ENCODE results near the gene IQGAP3. TPM values are rescaled to one million over a fixed set of nuclear protein-coding genes. Genes with fewer than 3 reads are reported as not detected.

Gene IQGAP3
- total RNA-seq, 2 donors from 2014 or later = 1.0 TPM; not detected in 1

DNA sequence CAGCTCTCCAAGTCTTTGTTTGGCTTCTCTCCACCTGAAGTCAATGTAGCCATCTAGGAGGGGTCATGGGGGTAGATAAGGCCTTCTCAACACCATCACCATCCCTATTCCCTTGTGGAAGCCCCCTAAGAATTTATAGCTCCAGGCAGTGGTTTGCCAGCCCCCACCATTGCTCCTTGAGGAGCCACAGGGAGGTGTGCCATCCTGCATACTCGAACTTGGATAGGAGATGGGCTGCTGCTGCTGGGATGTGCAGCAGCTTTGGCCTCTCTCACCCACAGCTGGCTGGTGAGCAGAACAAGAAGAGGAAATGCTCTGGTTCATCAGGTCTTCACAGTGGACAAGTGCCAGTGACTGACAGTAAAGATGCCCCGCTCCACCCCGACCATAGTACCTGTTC lies 24.1 kb upstream of the IQGAP3 start:
- Histone ChIP-seq H3K4me3 (no peak overlapping the region), H3K9me3 (no peaks in the 10 kb centered on the region), H3K4me1 (peaks cover 0 to 19% of the 10 kb centered on the region in 2 donors), H3K36me3 (peaks cover 27% of the 10 kb centered on the region), H3K27ac (no peak overlapping the region), H3K27me3 (no peaks in the 10 kb centered on the region)
- no peak for DNase-seq (ENCODE audit: low spot score)
- TF ChIP-seq, protein P1, sequence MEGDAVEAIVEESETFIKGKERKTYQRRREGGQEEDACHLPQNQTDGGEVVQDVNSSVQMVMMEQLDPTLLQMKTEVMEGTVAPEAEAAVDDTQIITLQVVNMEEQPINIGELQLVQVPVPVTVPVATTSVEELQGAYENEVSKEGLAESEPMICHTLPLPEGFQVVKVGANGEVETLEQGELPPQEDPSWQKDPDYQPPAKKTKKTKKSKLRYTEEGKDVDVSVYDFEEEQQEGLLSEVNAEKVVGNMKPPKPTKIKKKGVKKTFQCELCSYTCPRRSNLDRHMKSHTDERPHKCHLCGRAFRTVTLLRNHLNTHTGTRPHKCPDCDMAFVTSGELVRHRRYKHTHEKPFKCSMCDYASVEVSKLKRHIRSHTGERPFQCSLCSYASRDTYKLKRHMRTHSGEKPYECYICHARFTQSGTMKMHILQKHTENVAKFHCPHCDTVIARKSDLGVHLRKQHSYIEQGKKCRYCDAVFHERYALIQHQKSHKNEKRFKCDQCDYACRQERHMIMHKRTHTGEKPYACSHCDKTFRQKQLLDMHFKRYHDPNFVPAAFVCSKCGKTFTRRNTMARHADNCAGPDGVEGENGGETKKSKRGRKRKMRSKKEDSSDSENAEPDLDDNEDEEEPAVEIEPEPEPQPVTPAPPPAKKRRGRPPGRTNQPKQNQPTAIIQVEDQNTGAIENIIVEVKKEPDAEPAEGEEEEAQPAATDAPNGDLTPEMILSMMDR (IDR thresholded peaks at IDR 0.05) = no peak

DNA sequence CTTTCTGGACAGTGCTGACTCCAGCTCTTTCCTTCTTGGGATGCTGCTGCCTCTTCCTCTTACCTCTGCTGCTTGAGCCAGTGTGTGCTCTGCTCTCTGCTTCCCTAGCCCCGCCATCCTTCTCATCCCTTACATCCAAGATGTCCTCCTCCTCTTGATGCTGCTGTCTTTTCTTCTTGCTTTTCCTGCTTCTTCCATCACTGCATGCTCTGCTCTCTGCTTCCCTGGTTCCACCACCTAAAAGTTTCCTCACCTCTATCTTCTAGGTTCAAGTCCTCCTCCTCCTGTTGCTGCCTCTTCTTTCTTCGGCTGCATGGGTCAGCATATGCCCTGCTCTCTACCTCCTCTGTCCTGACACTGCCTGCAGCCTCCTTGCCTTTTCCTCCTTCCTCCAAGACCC lies 22.7 kb upstream of the IQGAP3 start:
- peaks cover 0 to 14% of the 10 kb centered on the region in 2 donors for H3K4me1 ChIP-seq
- H3K4me3 ChIP-seq = no peak overlapping the region
- no peak for DNase-seq (ENCODE audit: low spot score)
- no peaks in the 10 kb centered on the region for H3K9me3 ChIP-seq
- H3K36me3 ChIP-seq = peaks cover 27% of the 10 kb centered on the region
- H3K27me3 ChIP-seq = no peaks in the 10 kb centered on the region
- TF ChIP-seq, protein P1 (IDR thresholded peaks at IDR 0.05) = no peak
- no peak overlapping the region for H3K27ac ChIP-seq

DNA sequence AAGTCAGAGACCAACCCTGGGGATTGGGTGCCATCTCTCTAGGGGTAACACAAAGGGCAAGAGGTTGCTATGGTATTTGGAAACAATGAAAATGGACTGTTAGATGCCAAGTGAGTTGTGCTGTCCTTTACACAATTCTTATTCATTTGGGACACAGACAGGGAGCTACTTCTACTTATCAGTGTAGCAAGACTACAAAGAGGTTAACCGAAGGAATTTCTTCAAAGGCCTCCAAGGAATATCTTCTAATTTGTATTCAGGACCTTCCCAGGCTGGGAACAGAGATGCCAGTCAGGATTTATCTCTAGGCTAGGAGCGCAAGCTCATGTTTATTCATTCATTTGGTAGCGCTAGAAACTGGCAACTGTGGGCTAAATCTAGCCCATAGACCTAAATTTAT lies 21.8 kb upstream of the IQGAP3 start:
- H3K27ac ChIP-seq = no peak overlapping the region
- H3K4me1 ChIP-seq = peaks cover 0 to 14% of the 10 kb centered on the region in 2 donors
- no peaks in the 10 kb centered on the region for H3K27me3 ChIP-seq
- no peak overlapping the region for H3K4me3 ChIP-seq
- DNase-seq (ENCODE audit: low spot score) = no peak
- peaks cover 27% of the 10 kb centered on the region for H3K36me3 ChIP-seq
- TF ChIP-seq, protein P1 (IDR thresholded peaks at IDR 0.05) = no peak
- H3K9me3 ChIP-seq = no peaks in the 10 kb centered on the region

DNA sequence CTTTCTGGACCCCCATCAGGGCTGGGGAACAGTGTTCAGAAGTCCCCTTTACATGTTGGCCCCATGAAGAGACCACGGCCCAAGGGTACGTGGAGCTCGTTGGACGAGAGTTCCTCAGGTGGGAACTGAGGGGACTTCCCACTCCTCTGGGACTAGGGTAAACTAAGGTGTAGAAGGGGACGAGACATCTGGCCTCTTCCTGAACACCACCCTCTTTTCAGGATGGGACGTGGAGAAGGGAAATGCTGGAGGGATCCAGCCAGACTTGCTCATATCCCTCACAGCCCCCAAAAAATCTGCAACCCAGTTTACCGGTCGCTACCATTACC lies 21.3 kb upstream of the IQGAP3 start:
- no peak for DNase-seq (ENCODE audit: low spot score)
- Histone ChIP-seq H3K4me3 (no peak overlapping the region), H3K9me3 (no peaks in the 10 kb centered on the region), H3K4me1 (peaks cover 0 to 14% of the 10 kb centered on the region in 2 donors), H3K36me3 (peaks cover 27% of the 10 kb centered on the region), H3K27ac (no peak overlapping the region), H3K27me3 (no peaks in the 10 kb centered on the region)
- TF ChIP-seq, protein P1 (IDR thresholded peaks at IDR 0.05) = no peak

DNA sequence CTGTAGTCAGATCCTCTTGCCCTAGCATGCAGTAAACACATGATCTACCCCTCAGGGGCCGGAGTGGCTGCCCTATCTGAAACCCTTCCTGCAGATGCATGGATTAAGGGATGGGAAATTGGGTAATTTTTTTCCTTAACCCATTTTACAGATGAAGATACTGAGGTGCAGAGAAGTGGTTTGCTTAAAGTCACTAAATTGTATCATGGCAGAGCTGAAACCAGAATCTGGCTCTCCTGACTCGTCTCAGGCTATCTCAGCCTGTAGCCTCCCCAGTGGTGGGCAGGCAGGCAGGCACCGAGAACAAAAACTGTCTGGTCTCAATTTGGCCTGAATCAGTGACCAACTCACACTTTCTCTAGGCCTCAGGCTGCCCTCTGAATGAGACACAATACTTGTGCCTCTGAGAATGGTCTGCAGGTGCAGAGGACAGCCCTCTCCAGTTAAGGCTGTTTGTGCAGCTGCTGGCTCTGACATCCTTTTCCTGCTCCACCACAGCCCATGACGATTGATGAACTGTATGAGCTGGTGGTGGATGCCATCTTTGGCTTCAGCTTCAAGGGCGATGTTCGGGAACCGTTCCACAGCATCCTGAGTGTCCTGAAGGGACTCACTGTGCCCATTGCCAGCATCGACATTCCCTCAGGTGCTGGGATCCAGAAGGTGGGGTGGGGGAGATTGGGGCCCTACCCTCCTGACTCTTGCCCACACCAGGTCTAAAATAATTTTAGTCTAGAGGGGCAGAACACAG lies 20.7 kb upstream of the IQGAP3 start:
- TF ChIP-seq, protein P1 (IDR thresholded peaks at IDR 0.05) = no peak
- Histone ChIP-seq H3K27me3 (no peaks in the 10 kb centered on the region), H3K9me3 (no peaks in the 10 kb centered on the region), H3K4me1 (peaks cover 0 to 14% of the 10 kb centered on the region in 2 donors), H3K36me3 (peaks cover 27% of the 10 kb centered on the region), H3K4me3 (no peak overlapping the region), H3K27ac (no peak overlapping the region)
- no peak for DNase-seq (ENCODE audit: low spot score)
